ENCODE data around the gene PGM2L1. TPM values are rescaled to one million over a fixed set of nuclear protein-coding genes. Genes with fewer than 3 reads are reported as not detected.

The PGM2L1 gene
- total RNA-seq, 1 experiment from 2014 or later = 33.1 TPM

GRCh38 chr11:74427384-74427886, 29.2 kb upstream of the PGM2L1 start:
- H3K27me3 ChIP-seq (ENCODE audit: control insufficient read depth, insufficient read depth, low read length) = no peaks in the 10 kb centered on the region
- ChIA-PET POLR2A (interaction anchor here (0.7 kb wide), 1 partner anchor 19 kb away, joined by 4 read pairs; no protein-coding TSS in a partner anchor), CTCF (no interaction called here)
- H3K9me3 ChIP-seq (ENCODE audit: control insufficient read depth, insufficient read depth, low read depth, low read length) = no peaks in the 10 kb centered on the region
- in situ Hi-C loops (cut with HindIII; ENCODE audit: low pct_unique_long_range_greater_than_20kb, low sequenced_read_pairs) = no loop called here
- H3K36me3 ChIP-seq (ENCODE audit: control insufficient read depth, insufficient read depth, low read length) = no peaks in the 10 kb centered on the region
- BruUV-seq (replicated peaks) = no TSS peak
- H3K27ac ChIP-seq (ENCODE audit: low read length) = no peak overlapping the region
- TF ChIP-seq, protein P1, sequence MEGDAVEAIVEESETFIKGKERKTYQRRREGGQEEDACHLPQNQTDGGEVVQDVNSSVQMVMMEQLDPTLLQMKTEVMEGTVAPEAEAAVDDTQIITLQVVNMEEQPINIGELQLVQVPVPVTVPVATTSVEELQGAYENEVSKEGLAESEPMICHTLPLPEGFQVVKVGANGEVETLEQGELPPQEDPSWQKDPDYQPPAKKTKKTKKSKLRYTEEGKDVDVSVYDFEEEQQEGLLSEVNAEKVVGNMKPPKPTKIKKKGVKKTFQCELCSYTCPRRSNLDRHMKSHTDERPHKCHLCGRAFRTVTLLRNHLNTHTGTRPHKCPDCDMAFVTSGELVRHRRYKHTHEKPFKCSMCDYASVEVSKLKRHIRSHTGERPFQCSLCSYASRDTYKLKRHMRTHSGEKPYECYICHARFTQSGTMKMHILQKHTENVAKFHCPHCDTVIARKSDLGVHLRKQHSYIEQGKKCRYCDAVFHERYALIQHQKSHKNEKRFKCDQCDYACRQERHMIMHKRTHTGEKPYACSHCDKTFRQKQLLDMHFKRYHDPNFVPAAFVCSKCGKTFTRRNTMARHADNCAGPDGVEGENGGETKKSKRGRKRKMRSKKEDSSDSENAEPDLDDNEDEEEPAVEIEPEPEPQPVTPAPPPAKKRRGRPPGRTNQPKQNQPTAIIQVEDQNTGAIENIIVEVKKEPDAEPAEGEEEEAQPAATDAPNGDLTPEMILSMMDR (IDR thresholded peaks at IDR 0.05) = no peak
- TF ChIP-seq TCF7L2 (IDR thresholded peaks at IDR 0.05; ENCODE audit: low read depth, low read length) (no peak), POLR2AphosphoS5 (IDR thresholded peaks at IDR 0.05; ENCODE audit: low read depth, low read length) (no peak), SIN3A (IDR thresholded peaks at IDR 0.05; ENCODE audit: borderline replicate concordance, insufficient read depth, low read depth, low read length) (no peak)
- TF ChIP-seq, protein P2, sequence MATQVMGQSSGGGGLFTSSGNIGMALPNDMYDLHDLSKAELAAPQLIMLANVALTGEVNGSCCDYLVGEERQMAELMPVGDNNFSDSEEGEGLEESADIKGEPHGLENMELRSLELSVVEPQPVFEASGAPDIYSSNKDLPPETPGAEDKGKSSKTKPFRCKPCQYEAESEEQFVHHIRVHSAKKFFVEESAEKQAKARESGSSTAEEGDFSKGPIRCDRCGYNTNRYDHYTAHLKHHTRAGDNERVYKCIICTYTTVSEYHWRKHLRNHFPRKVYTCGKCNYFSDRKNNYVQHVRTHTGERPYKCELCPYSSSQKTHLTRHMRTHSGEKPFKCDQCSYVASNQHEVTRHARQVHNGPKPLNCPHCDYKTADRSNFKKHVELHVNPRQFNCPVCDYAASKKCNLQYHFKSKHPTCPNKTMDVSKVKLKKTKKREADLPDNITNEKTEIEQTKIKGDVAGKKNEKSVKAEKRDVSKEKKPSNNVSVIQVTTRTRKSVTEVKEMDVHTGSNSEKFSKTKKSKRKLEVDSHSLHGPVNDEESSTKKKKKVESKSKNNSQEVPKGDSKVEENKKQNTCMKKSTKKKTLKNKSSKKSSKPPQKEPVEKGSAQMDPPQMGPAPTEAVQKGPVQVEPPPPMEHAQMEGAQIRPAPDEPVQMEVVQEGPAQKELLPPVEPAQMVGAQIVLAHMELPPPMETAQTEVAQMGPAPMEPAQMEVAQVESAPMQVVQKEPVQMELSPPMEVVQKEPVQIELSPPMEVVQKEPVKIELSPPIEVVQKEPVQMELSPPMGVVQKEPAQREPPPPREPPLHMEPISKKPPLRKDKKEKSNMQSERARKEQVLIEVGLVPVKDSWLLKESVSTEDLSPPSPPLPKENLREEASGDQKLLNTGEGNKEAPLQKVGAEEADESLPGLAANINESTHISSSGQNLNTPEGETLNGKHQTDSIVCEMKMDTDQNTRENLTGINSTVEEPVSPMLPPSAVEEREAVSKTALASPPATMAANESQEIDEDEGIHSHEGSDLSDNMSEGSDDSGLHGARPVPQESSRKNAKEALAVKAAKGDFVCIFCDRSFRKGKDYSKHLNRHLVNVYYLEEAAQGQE (IDR thresholded peaks at IDR 0.05; ENCODE audit: insufficient read depth in 1 of 2, low read depth in 2 of 2, low read length in 1 of 2) = no peak
- no peak for ATAC-seq
- DNase-seq (ENCODE audit: low read depth, low spot score) = no peak
- no peak overlapping the region for H3K4me3 ChIP-seq (ENCODE audit: low read depth in 2 of 2, low read length in 2 of 2)
- no peaks in the 10 kb centered on the region for H3K4me1 ChIP-seq (ENCODE audit: control insufficient read depth, insufficient read depth, low read length)
- intact Hi-C loops (cut with micrococcal nuclease; ENCODE audit: unreplicated experiment) = no loop called here

DNA sequence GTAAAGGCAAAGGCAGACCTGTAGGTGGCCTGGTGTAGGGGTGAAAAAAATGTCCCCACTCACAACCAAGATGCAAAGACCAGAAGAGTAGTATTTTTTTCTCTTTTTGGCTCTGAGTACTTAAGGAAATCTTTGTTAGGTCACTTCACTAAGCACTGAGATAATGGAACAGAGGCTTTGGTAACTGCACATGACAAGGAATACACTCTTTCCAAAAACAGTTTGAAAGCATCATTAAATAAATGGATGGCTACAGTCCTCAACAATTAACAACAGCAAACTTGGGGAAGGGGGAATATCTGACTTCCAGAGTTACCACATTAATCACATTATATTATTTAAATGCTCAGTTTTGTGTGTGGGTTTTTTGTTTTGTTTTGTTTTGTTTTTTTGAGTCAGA, 26.9 kb upstream of the PGM2L1 start:
- no peak for TF ChIP-seq SIN3A (IDR thresholded peaks at IDR 0.05; ENCODE audit: borderline replicate concordance, insufficient read depth, low read depth, low read length)
- TF ChIP-seq, protein P1 (IDR thresholded peaks at IDR 0.05) = no peak
- TF ChIP-seq POLR2AphosphoS5 (IDR thresholded peaks at IDR 0.05; ENCODE audit: low read depth, low read length) = no peak
- TF ChIP-seq TCF7L2 (IDR thresholded peaks at IDR 0.05; ENCODE audit: low read depth, low read length) = no peak
- TF ChIP-seq, protein P2 (IDR thresholded peaks at IDR 0.05; ENCODE audit: insufficient read depth in 1 of 2, low read depth in 2 of 2, low read length in 1 of 2) = no peak
- intact Hi-C loops (cut with micrococcal nuclease; ENCODE audit: unreplicated experiment) = no loop called here
- in situ Hi-C loops (cut with HindIII; ENCODE audit: low pct_unique_long_range_greater_than_20kb, low sequenced_read_pairs) = no loop called here
- no peak overlapping the region for H3K27ac ChIP-seq (ENCODE audit: low read length)
- no peak for ATAC-seq
- BruUV-seq (replicated peaks) = no TSS peak
- DNase-seq (ENCODE audit: low read depth, low spot score) = no peak
- POLR2A ChIA-PET = no interaction called here
- CTCF ChIA-PET = no interaction called here
- no peaks in the 10 kb centered on the region for H3K9me3 ChIP-seq (ENCODE audit: control insufficient read depth, insufficient read depth, low read depth, low read length)
- H3K4me1 ChIP-seq (ENCODE audit: control insufficient read depth, insufficient read depth, low read length) = no peaks in the 10 kb centered on the region
- no peaks in the 10 kb centered on the region for H3K36me3 ChIP-seq (ENCODE audit: control insufficient read depth, insufficient read depth, low read length)
- no peaks in the 10 kb centered on the region for H3K27me3 ChIP-seq (ENCODE audit: control insufficient read depth, insufficient read depth, low read length)
- H3K4me3 ChIP-seq (ENCODE audit: low read depth in 2 of 2, low read length in 2 of 2) = no peak overlapping the region
